Panc1 (cell line): Measurements from ENCODE around the gene ZNF384. TPM values are rescaled to one million over a fixed set of nuclear protein-coding genes. Genes with fewer than 3 reads are reported as not detected.
"Not testable (repeated sequence)": the region's sequence is repeated elsewhere in the genome, so short reads cannot be mapped to it uniquely, and the experiment has no call there.

Experiments used
- ATAC-seq: fragments of 200-7000 bp; cut with Tn5 transposase; 2 replicates; pipeline ENCODE4 v1.9.1; 2020; ENCODE audit warnings: mild to moderate bottlenecking, moderate library complexity
- BruUV-seq: library from RNA; stranded (reverse); fragments of 400-500 nt; replicated peaks from 2 replicates; lab custom pipeline; 2021; lab: Mats Ljungman, UMichigan
- CTCF ChIA-PET: fragments of 300-600 bp; sonication (Branson Sonifier 250); formaldehyde crosslinking; loops from one replicate; lab custom pipeline; 2022; ENCODE audit warnings: antibody characterized with exemption; lab: Charles Lee
- POLR2A ChIA-PET: fragments of 300-600 bp; sonication (Branson Sonifier 250); formaldehyde crosslinking; loops from one replicate; lab custom pipeline; 2022; ENCODE audit warnings: antibody characterized with exemption; lab: Charles Lee
- DNase-seq: peaks from one replicate; pipeline ENCODE4 v3.0.0-alpha.2; 2010; ENCODE audit warnings: low read depth, low spot score
- H3K27ac ChIP-seq: 2 replicates; pipeline ENCODE4 v1.5.1; 2011; ENCODE audit warnings: mild to moderate bottlenecking, low read length, inconsistent platforms
- H3K27me3 ChIP-seq: fragments of 200-500 bp; sonication (Bioruptor generic); 2 replicates; pipeline ENCODE4 v1.6.0; 2014; ENCODE audit warnings: low read length, inconsistent platforms; ENCODE audit not compliant: control insufficient read depth, insufficient read depth
- H3K36me3 ChIP-seq: fragments of 200-500 bp; sonication (Bioruptor generic); 2 replicates; pipeline ENCODE4 v1.5.1; 2014; ENCODE audit warnings: inconsistent platforms, mild to moderate bottlenecking, low read length, moderate library complexity; ENCODE audit not compliant: control insufficient read depth, insufficient read depth
- H3K4me1 ChIP-seq: 2 replicates; pipeline ENCODE4 v1.5.1; 2011; ENCODE audit warnings: inconsistent platforms, mild to moderate bottlenecking, low read length, moderate library complexity; ENCODE audit not compliant: control insufficient read depth, insufficient read depth
- H3K4me3 ChIP-seq, 2 experiments: 2 replicates each; pipeline ENCODE4 v1.5.1; 2011 to 2012; ENCODE audit warnings: low read depth in 2 of 2, low read length in 2 of 2, mild to moderate bottlenecking in 2 of 2, inconsistent platforms in 1 of 2, moderate library complexity in 1 of 2
- H3K9me3 ChIP-seq: fragments of 200-500 bp; sonication (Bioruptor generic); 2 replicates; pipeline ENCODE4 v1.5.1; 2014; ENCODE audit warnings: low read depth, mild to moderate bottlenecking, inconsistent platforms, low read length, moderate library complexity; ENCODE audit not compliant: control insufficient read depth, insufficient read depth
- POLR2AphosphoS5 ChIP-seq: IDR thresholded peaks from 2 replicates; pipeline ENCODE4 v1.6.1; 2012; ENCODE audit warnings: mild to moderate bottlenecking, low read depth, low read length, moderate library complexity
- SIN3A ChIP-seq: IDR thresholded peaks from 2 replicates; pipeline ENCODE4 v1.6.1; 2012; ENCODE audit warnings: low read depth, mild to moderate bottlenecking, low read length, moderate library complexity, borderline replicate concordance; ENCODE audit not compliant: insufficient read depth
- TCF7L2 ChIP-seq: IDR thresholded peaks from 2 replicates; pipeline ENCODE4 v1.6.1; 2011; ENCODE audit warnings: mild to moderate bottlenecking, low read depth, low read length, inconsistent platforms
- in situ Hi-C: cut with HindIII; loops from 2 replicates; pipeline ENCODE4 v1.10.0; 2016; ENCODE audit warnings: low sequenced_read_pairs, low pct_unique_long_range_greater_than_20kb
- intact Hi-C: fragments of 100-400 bp; cut with micrococcal nuclease; formaldehyde crosslinking; loops from one replicate; pipeline ENCODE4 v1.10.0; 2022; ENCODE audit not compliant: unreplicated experiment
- total RNA-seq: library from RNA; stranded (reverse); gene quantifications from one replicate; pipeline ENCODE4 v1.2.1, GENCODE V29; 2021; ENCODE audit not compliant: unreplicated experiment
- TF ChIP-seq, protein P1 (sequence below), 2 experiments: IDR thresholded peaks; 2 replicates each; pipeline ENCODE4 v1.6.1; 2011 to 2012; ENCODE audit warnings: low read depth in 2 of 2, control low read depth in 1 of 2, low read length in 1 of 2, mild to moderate bottlenecking in 1 of 2, moderate library complexity in 1 of 2; ENCODE audit not compliant: insufficient read depth in 1 of 2
- TF ChIP-seq, protein P2 (sequence below): fragments of 450-650 bp; IDR thresholded peaks from 2 replicates; pipeline ENCODE4 v1.5.1; 2017; ENCODE audit warnings: mild to moderate bottlenecking

ZNF384 gene
- total RNA-seq, 1 experiment from 2014 or later, result 54.3 TPM

DNA sequence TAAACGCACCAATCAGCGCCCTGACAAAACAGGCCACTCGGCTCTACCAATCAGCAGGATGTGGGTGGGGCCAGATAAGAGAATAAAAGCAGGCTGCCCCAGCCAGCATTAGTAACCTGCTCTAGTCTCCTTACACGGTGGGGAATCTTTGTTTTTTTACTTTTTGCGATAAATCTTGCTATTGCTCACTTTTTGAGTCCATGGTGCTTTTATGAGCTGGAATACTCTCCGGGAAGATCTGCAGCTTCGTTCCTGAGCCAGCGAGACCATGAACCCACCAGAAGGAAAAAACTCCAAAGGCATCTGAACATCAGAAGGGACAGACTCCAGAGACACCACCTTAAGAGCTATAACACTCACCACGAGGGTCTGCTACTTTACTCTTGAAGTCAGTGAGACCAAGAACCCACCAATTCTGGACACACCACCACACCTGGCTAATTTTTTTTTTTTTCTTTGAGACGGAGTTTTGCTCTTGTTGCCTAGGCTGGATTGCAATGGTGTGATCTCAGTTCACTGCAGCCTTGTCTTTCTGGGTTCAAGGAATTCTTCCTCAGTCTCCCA lies 27.8 kb upstream of the ZNF384 start:
- Histone ChIP-seq H3K27me3 (no peaks in the 10 kb centered on the region), H3K9me3 (no peaks in the 10 kb centered on the region), H3K4me3 (no peak overlapping the region), H3K4me1 (no peaks in the 10 kb centered on the region), H3K27ac (no peak overlapping the region), H3K36me3 (no peaks in the 10 kb centered on the region)
- ChIA-PET POLR2A (no interaction called here), CTCF (no interaction called here)
- in situ Hi-C loops (no loop called here), intact Hi-C loops (no loop called here)
- no peak for ATAC-seq
- BruUV-seq, result no TSS peak
- DNase-seq, result no peak
- TF ChIP-seq, protein P1, sequence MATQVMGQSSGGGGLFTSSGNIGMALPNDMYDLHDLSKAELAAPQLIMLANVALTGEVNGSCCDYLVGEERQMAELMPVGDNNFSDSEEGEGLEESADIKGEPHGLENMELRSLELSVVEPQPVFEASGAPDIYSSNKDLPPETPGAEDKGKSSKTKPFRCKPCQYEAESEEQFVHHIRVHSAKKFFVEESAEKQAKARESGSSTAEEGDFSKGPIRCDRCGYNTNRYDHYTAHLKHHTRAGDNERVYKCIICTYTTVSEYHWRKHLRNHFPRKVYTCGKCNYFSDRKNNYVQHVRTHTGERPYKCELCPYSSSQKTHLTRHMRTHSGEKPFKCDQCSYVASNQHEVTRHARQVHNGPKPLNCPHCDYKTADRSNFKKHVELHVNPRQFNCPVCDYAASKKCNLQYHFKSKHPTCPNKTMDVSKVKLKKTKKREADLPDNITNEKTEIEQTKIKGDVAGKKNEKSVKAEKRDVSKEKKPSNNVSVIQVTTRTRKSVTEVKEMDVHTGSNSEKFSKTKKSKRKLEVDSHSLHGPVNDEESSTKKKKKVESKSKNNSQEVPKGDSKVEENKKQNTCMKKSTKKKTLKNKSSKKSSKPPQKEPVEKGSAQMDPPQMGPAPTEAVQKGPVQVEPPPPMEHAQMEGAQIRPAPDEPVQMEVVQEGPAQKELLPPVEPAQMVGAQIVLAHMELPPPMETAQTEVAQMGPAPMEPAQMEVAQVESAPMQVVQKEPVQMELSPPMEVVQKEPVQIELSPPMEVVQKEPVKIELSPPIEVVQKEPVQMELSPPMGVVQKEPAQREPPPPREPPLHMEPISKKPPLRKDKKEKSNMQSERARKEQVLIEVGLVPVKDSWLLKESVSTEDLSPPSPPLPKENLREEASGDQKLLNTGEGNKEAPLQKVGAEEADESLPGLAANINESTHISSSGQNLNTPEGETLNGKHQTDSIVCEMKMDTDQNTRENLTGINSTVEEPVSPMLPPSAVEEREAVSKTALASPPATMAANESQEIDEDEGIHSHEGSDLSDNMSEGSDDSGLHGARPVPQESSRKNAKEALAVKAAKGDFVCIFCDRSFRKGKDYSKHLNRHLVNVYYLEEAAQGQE (IDR thresholded peaks at IDR 0.05; ENCODE audit: insufficient read depth in 1 of 2, low read depth in 2 of 2, low read length in 1 of 2), result no peak
- no peak for TF ChIP-seq TCF7L2
- TF ChIP-seq, protein P2, sequence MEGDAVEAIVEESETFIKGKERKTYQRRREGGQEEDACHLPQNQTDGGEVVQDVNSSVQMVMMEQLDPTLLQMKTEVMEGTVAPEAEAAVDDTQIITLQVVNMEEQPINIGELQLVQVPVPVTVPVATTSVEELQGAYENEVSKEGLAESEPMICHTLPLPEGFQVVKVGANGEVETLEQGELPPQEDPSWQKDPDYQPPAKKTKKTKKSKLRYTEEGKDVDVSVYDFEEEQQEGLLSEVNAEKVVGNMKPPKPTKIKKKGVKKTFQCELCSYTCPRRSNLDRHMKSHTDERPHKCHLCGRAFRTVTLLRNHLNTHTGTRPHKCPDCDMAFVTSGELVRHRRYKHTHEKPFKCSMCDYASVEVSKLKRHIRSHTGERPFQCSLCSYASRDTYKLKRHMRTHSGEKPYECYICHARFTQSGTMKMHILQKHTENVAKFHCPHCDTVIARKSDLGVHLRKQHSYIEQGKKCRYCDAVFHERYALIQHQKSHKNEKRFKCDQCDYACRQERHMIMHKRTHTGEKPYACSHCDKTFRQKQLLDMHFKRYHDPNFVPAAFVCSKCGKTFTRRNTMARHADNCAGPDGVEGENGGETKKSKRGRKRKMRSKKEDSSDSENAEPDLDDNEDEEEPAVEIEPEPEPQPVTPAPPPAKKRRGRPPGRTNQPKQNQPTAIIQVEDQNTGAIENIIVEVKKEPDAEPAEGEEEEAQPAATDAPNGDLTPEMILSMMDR, result no peak
- no peak for TF ChIP-seq SIN3A
- no peak for TF ChIP-seq POLR2AphosphoS5

DNA sequence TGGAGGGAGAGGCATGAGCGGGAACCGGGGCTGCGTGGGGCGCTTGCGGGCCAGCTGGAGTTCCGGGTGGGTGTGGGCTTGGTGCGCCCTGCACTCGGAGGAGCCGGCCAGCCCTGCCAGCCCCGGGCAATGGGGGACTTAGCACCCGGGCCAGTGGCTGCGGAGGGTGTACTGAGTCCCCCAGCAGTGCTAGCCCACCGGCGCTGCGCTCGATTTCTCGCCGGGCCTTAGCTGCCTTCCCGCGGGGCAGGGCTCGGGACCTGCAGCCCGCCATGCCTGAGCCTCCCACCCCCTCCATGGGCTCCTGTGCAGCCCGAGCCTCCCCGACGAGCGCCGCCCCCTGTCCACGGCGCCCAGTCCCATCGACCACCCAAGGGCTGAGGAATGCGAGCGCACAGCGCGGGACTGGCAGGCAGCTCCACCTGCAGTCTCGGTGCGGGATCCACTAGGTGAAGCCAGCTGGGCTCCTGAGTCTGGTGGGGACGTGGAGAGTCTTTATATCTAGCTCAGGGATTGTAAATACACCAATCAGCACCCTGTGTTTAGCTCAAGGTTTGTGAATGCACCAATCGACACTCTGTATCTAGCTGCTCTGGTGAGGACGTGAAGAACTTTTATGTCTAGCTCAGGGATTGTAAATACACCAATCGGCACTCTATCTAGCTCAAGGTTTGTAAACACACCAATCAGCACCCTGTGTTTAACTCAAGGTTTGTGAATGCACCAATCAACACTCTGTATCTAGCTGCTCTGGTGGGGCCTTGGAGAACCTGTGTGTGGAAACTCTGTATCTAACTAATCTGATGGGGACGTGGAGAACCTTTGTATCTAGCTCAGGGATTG lies 27.1 kb upstream of the ZNF384 start:
- H3K27me3 ChIP-seq, in situ Hi-C loops, H3K27ac ChIP-seq, DNase-seq, H3K4me3 ChIP-seq, H3K36me3 ChIP-seq, ATAC-seq, CTCF ChIA-PET, BruUV-seq, intact Hi-C loops, H3K9me3 ChIP-seq, H3K4me1 ChIP-seq, POLR2A ChIA-PET: not testable (repeated sequence)

DNA sequence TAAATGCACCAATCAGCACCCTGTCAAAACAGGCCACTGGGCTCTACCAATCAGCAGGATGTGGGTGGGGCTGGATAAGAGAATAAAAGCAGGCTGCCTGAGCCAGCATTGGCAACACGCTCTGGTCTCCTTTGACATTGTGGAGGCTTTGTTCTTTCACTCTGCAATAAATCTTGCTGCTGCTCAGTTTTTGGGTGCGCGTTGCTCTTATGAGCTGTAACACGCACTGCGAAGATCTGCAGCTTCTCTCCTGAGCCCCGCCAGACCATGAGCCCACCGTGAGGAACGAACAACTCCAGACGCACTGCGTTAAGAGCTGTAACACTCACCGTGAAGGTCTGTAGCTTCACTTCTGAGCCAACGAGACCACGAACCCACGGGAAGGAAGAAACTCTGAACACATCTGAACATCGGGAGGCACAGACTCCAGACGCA lies 19.8 kb upstream of the ZNF384 start:
- intact Hi-C loops, result no loop called here
- no TSS peak for BruUV-seq
- in situ Hi-C loops, result no loop called here
- no peak overlapping the region for H3K27ac ChIP-seq
- H3K9me3 ChIP-seq, result no peaks in the 10 kb centered on the region
- H3K4me3 ChIP-seq, result no peak overlapping the region
- CTCF ChIA-PET, result no interaction called here
- no peaks in the 10 kb centered on the region for H3K27me3 ChIP-seq
- DNase-seq (no peak), ATAC-seq (no peak)
- TF ChIP-seq, protein P2, result no peak
- TF ChIP-seq, protein P1 (IDR thresholded peaks at IDR 0.05; ENCODE audit: insufficient read depth in 1 of 2, low read depth in 2 of 2, low read length in 1 of 2), result no peak
- no peak for TF ChIP-seq TCF7L2
- TF ChIP-seq POLR2AphosphoS5, result no peak
- no peak for TF ChIP-seq SIN3A
- H3K4me1 ChIP-seq, result no peaks in the 10 kb centered on the region
- POLR2A ChIA-PET, result interaction anchor here (0.7 kb wide), 1 partner anchor 43 kb away, joined by 3 read pairs; no protein-coding TSS in a partner anchor
- H3K36me3 ChIP-seq, result no peaks in the 10 kb centered on the region
